Measurements from ENCODE around the gene DUS1L. TPM values are rescaled to one million over a fixed set of nuclear protein-coding genes. Genes with fewer than 3 reads are reported as not detected.

DUS1L gene
- polyA plus RNA-seq, 1 donor (not counting 4 experiments of a cell fraction or from before 2014, with no cell fraction given): 49.1 TPM

GRCh38 chr17:82080789-82081464 is 15.3 kb upstream of the DUS1L start:
- H3K27ac ChIP-seq (ENCODE audit: control insufficient read depth, insufficient read depth, low read length): no peak overlapping the region
- H3K36me3 ChIP-seq (ENCODE audit: control insufficient read depth in 2 of 2, extremely low read depth in 1 of 2, insufficient read depth in 2 of 2, low read length in 2 of 2): peaks cover 54% of the 10 kb centered on the region in 2 experiments

DNA sequence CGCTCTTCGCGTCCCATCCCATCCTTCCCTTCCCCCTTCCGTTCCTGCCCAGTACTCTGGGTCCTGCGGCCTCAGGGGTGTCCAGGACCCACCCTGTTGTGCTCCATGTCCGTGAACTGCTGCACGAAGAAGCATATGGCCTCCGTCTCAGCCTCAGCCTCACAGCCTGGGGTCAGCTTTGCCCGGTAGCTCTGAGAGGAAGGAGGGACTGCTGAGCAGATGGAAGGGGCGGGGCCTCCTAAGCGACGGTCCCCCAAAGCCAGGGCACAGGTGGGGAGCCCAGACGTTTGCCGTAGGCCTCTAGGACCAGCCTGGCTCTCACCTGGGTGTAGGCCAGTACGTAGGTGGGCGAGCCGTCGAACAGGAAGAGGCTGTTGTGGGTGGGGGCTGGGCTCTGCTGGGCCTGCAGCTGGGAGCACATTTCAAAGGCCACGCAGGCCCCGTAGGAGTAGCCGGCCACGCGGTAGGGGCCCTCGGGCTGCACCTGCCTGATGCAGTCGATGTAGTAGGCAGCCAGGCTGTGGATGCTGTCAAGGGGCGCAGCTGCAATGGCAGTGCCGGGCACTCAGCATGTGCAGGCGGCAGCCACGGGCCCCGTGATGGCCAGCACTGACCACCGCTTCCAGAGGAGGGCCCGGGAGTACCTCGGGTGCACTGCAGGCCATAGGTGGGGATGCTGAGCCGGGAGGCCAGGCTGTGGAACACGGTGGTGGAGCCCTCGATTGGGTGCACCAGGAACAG is 14.6 kb upstream of the DUS1L start:
- dilution Hi-C loops (cut with MboI; ENCODE audit: extremely low pct_ligation_motif_present, low sequenced_read_pairs): no loop called here
- Histone ChIP-seq H3K36me3 (ENCODE audit: control insufficient read depth in 2 of 2, extremely low read depth in 1 of 2, insufficient read depth in 2 of 2, low read length in 2 of 2) (peaks cover 49 to 52% of the 10 kb centered on the region in 2 experiments), H3K27me3 (ENCODE audit: control insufficient read depth, extremely low read depth, insufficient read depth, low read length) (no peaks in the 10 kb centered on the region), H3K4me3 (ENCODE audit: control insufficient read depth in 2 of 3, extremely low read depth in 1 of 3, insufficient read depth in 2 of 3, low read depth in 1 of 3, low read length in 3 of 3) (no peak overlapping the region), H3K4me2 (ENCODE audit: control insufficient read depth, extremely low read depth, insufficient read depth, low read depth, low read length) (no peak overlapping the region), H4K20me1 (ENCODE audit: control insufficient read depth, extremely low read depth, insufficient read depth, low read length) (peaks cover 24% of the 10 kb centered on the region), H3K79me2 (ENCODE audit: control insufficient read depth, insufficient read depth, low read length) (peaks cover 3% of the 10 kb centered on the region), H2AFZ (ENCODE audit: control insufficient read depth, low read length) (no peak overlapping the region), H3K9ac (ENCODE audit: control insufficient read depth, extremely low read depth, insufficient read depth, low read length) (no peak overlapping the region), H3K4me1 (ENCODE audit: control insufficient read depth, extremely low read depth, insufficient read depth, low read length) (no peaks in the 10 kb centered on the region), H3K9me1 (ENCODE audit: control insufficient read depth, extremely low read depth, insufficient read depth, low read length) (no peaks in the 10 kb centered on the region), H3K27ac (ENCODE audit: control insufficient read depth, insufficient read depth, low read length) (no peak overlapping the region), H3K9me3 (ENCODE audit: control insufficient read depth, low read depth, low read length) (no peaks in the 10 kb centered on the region)
- no peak for DNase-seq (ENCODE audit: low read depth, low spot score)
- FAIRE-seq: no peak
- TF ChIP-seq CTCF (optimal IDR thresholded peaks at IDR 0.05 in 1 of 3, IDR thresholded peaks at IDR 0.05 in 1 of 3, conservative IDR thresholded peaks at IDR 0.05 in 1 of 3; ENCODE audit: extremely low read depth in 1 of 3, insufficient read depth in 2 of 3, low read length in 3 of 3): no peak
- no peak for TF ChIP-seq EZH2 (IDR thresholded peaks at IDR 0.05; ENCODE audit: low read length)

More at GRCh38 chr17:82080789-82081464, 15.3 kb upstream of the DUS1L start:
- TF ChIP-seq CTCF (optimal IDR thresholded peaks at IDR 0.05 in 1 of 3, IDR thresholded peaks at IDR 0.05 in 1 of 3, conservative IDR thresholded peaks at IDR 0.05 in 1 of 3; ENCODE audit: extremely low read depth in 1 of 3, insufficient read depth in 2 of 3, low read length in 3 of 3) (no peak), EZH2 (IDR thresholded peaks at IDR 0.05; ENCODE audit: low read length) (no peak)
- H3K4me3 ChIP-seq (ENCODE audit: control insufficient read depth in 2 of 3, extremely low read depth in 1 of 3, insufficient read depth in 2 of 3, low read depth in 1 of 3, low read length in 3 of 3): no peak overlapping the region
- H3K9me1 ChIP-seq (ENCODE audit: control insufficient read depth, extremely low read depth, insufficient read depth, low read length): no peaks in the 10 kb centered on the region
- H3K4me2 ChIP-seq (ENCODE audit: control insufficient read depth, extremely low read depth, insufficient read depth, low read depth, low read length): no peak overlapping the region
- dilution Hi-C loops (cut with MboI; ENCODE audit: extremely low pct_ligation_motif_present, low sequenced_read_pairs): no loop called here
- H3K27me3 ChIP-seq (ENCODE audit: control insufficient read depth, extremely low read depth, insufficient read depth, low read length): no peaks in the 10 kb centered on the region
- peaks cover 4% of the 10 kb centered on the region for H3K79me2 ChIP-seq (ENCODE audit: control insufficient read depth, insufficient read depth, low read length)
- H3K9me3 ChIP-seq (ENCODE audit: control insufficient read depth, low read depth, low read length): no peaks in the 10 kb centered on the region
- no peak for FAIRE-seq
- H4K20me1 ChIP-seq (ENCODE audit: control insufficient read depth, extremely low read depth, insufficient read depth, low read length): peaks cover 24% of the 10 kb centered on the region
- no peaks in the 10 kb centered on the region for H3K4me1 ChIP-seq (ENCODE audit: control insufficient read depth, extremely low read depth, insufficient read depth, low read length)
- H2AFZ ChIP-seq (ENCODE audit: control insufficient read depth, low read length): no peak overlapping the region
- no peak for DNase-seq (ENCODE audit: low read depth, low spot score)
- H3K9ac ChIP-seq (ENCODE audit: control insufficient read depth, extremely low read depth, insufficient read depth, low read length): no peak overlapping the region

Data from keratinocyte (primary cell).